Measurements from ENCODE around the gene MYB.

The MYB gene

DNA sequence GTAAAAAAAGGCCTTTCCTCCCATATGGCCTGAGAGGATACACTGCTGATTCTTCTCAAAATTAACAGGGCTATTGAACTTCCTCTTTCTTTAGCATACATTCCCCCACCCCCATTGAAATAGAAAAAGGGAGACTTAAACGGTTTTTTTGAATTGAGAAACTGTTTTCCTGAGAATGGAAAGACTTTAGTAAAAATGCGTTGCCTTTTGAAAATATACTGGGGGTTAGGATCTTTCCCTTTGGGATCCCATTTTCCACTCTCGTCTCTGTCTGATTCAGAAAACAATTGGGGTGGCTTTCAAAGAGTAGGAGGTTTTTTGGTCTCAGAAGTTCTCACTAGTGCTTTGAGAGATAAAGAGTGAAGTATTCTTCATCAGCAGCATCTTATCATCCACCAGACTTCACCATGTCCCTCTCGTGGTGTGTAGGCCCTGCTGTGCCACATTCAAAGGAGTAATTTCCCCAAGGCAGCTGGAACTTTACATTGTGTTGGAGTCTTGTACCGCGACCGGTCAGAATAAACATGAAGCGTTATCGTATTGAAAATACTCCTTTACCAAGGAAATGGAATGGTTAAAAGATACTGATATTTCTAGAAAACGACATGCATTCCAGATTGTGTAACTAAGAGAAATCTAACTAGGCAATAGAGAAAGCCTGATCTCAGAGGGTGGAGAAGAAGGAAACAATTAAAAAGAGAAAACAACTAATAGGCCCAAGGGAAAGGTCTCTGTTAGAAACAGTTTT, 10.6 kb downstream of the MYB start:
- no peak for DNase-seq

GRCh38 chr6:135192256-135193174, 11.4 kb downstream of the MYB start:
- no peak for DNase-seq

DNA sequence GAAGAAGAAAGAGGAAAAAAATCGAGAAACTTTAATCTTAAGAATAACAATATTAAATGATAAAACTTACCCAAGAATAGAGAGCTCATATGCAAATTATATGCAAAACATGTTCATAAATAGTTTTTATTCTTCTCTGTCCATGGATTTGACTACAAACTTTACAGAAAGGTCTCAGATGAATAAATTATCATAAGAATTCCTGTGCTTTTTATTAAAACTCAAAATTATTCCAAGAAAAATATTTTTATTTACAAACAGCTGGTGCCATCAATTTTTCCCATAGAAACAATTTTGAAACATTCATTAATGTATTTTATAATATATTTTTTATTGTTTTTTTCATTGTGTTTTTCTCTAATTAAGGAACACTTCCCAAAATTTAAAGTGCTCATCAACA, 12.1 kb downstream of the MYB start:
- no peak for DNase-seq

DNA sequence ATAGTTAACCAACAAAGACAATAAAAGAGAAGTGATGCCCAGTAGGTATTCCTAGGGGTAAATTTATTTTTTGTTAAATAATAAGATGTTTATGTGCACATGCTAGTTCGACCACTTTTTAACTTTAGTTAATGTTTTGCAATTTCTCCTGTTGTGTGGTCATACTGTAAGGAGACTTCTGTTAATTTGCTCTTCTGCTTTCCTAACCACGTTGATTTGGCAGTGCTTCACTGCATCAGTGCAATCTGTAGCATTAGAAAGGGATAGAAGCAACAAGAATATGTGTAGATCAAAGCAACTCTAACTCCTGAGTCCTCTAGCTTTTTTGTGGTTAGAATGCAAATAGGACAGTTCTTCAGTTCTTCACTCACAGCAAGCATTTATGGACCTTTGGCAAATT, 13.9 kb downstream of the MYB start:
- DNase-seq, result no peak

- no peak for DNase-seq
Observed at GRCh38 chr6:135195522-135195921, 14.4 kb downstream of the MYB start.

DNA sequence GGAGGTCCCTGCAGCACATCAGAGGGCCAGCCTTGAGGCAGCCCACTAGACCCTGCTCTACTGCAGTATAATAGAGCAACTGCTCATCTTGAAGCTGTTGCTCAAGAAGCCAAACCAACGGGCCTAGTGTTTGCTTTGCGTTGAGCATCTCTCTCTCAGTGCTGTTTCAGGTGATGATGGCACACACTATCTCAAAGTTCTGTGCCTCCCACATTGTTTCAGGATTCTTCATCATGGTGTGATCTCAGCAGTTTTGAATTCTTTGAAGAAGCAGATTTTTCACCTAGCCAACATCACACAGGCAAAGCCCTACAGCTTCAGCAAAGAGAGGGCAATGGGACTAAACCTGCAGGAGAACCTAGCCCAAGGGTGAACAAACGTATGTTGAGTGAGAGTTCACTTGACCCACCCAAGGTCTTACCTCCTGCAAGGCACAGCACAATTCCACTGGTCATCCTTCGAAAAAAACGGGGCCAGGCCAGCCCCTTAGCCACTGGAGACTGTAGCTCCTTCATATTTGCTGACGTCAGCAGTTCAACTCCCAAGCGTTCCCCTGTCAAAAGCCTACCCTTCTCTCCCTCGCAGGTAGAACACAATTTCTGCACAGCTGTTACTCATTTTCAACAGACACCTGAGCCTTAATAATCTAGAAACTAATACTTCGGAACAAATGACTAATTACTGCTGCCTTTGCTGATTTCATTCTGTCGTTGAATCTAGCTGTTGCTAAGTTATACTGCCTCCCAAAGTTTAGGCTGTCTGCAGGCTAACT, 15.8 kb downstream of the MYB start:
- DNase-seq, result no peak

GRCh38 chr6:135202836-135203235, 21.7 kb downstream of the MYB start:
- DNase-seq, result no peak

DNA sequence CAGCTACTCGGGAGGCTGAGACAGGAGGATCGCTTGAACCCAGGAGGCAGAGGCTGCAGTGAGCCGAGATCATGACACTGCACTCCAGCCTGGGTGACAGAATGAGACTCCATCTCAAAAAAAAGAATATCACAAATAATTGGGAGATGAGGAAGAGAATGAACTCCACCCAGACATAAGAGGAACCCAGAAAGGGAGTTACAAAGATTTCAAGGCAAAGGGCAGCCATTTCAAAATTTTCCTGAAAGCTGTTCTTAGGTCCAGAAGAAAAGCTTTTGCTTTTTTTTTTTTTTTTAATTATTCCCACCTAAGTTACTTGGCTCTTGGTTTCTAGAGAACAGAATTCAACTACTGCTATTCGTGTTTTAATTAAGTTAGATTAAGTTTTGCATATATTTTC, 23.8 kb downstream of the MYB start:
- no peak for DNase-seq

GRCh38 chr6:135209803-135210202, 28.7 kb downstream of the MYB start:
- no peak for DNase-seq

DNA sequence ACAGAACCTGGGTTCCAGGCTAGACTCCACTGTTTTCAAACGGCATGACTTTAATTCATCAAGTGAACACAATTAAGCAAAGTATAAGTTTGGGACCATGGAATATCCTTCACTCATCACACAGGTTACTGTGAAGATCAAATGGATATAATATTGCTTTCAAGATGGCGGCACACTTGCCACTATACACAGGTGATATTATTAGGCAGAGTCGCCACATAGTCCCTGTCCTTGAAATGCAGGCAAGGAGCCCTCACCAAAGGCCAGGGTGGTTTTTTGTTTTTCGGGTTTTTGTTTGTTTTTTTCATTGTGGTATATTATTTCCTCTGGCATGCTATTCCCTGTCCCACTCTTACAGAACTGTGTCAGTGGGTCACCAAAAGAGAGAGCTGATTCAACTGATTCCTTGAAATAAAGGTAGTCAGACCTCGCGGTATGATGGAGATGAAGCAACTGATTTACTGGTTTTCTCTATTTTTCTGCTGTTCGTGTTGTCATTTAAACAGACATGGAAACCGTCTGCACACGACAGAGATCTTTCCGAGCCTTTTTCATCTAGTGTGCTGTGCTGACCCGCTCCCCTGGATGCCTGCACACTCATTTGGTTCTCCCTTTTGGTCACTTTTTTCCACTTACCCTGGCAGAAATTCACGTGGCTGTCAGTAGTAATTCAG, 29.7 kb downstream of the MYB start:
- no peak for DNase-seq

DNA sequence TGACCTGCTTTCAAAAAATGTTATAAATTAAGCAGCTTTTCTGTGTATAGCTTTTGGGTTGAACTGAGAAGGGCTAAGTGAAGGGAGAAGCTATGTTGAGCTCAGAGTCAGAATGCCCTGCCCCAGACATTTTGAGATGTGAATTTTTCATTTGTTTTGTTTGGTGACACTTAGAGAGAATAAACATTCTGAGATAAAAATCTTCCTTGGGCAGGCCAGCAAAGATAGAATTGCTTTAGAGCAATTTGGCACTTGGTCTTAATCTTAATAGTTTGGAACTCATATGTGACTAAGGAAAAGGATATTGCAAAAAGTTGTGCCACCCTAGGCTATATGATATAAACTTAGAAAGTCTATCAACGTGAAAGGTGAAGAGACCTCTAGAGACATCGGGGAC, 30.2 kb downstream of the MYB start:
- no peak for DNase-seq

DNA sequence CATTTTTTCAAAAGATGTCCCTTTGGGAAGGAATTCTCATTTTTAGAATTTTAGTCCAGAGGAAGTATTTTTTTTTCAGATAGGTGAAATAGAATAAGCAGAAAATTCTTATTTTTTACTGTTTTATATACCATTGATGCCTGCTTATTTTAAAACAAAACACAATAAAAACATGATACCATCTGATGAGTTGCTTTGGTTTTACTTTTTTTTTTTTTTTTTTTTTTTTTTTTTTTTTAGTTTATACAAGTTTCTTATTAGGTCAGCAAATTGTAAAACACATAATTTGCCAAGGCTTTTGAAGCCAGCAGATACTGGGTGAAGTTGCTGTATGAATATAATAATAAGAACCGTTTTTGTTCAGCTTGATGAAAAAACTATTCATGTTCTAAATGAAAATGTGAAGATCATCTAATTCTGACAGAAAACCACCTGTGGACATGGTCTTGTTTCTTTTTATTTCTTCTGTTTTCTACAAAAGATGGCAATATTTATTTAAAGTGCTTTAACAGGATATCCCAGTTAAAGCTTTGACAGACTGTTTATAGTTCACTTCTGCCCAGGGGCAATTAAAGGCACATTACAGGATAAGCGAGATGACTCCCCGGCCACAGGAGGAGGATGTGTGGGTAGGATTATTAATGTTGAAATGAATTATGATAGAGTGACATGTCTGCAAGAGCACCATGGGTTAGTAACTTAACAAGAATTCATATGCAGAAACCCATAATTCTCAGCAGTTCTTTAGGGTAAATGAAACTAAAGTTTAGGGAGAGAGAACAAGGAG, 31.1 kb downstream of the MYB start:
- no peak for DNase-seq

DNA sequence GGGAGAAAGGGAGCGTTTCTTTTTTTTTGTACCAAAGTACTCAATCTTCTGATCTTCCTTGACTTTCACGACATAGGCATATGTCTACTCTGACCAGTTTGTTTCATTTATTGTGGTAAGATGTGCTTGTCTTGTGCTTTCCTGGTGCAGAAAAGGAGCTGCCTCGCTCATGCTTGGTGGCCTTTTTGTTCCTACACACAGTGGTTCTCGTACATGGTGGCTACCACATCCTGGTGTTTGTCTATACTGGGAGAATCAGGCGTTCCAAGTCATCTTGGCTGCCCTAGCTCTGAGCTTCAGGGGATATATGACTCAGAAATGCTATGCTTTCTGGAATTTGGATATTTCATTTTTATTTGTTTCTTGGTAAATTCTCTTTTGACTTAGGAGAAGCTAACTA, 31.8 kb downstream of the MYB start:
- no peak for DNase-seq

DNA sequence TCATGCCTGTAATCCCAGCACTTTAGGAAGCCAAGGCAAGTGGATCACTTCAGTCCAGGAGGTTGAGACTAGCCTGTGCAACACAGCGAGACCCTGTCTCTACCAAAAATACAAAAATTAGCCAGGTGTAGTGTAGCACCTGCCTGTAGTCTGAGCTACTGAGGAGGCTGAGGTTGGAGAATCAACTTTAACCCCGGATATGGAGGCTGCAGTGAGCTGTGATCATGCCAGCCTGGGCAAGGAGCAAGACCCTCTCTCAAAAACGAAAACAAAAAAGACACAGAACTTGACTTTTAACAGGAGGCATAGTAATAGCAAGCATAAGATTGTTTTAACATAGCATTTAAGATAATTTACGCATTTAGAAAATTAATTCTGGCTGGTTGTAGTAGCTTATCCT, 32.5 kb downstream of the MYB start:
- DNase-seq, result no peak

DNA sequence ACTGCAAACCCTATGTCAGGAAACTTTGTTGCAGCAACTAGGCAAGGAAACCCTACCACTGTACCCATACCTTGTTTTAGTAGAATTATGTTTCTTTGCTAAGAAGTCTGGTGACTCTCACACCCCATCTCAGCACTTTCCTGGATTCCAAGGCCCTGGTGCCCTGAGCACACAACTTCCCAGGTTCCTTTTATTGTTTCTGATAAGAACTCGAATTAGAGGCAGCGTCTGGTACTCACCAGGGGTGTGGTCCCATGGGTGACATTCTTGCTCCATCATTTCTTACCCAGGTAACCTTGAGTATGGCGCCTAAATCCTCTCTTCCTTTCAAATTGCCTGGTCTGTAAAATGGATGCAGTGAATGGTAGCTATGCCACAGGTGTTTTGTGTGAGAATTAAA, 34.1 kb downstream of the MYB start:
- no peak for DNase-seq

GRCh38 chr6:135215563-135215962, 34.5 kb downstream of the MYB start:
- DNase-seq, result no peak

GRCh38 chr6:135217663-135218062, 36.6 kb downstream of the MYB start:
- no peak for DNase-seq

- DNase-seq, result no peak
Observed at GRCh38 chr6:135219346-135219745, 38.2 kb downstream of the MYB start.

DNA sequence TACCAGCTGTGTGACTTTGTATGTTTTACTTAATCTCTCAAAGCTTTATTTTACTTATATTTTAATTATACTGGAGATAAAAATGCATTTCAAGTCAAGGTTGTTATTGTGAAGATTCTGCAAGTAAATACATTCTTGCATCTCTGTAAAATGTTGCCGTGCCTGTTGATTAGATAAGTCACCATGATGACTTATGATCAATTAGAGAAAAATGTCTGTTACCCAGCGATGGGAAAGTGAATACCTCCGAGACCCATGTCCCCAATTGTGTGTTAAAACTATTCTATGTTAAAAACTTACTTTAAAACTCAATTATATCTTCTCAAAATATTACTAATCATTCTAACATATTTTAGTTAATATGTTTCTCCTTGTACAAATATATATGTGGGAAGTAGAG, 39.9 kb downstream of the MYB start:
- DNase-seq, result no peak

GRCh38 chr6:135221505-135221904, 40.4 kb downstream of the MYB start:
- no peak for DNase-seq

GRCh38 chr6:135222623-135223022, 41.5 kb downstream of the MYB start:
- no peak for DNase-seq

DNA sequence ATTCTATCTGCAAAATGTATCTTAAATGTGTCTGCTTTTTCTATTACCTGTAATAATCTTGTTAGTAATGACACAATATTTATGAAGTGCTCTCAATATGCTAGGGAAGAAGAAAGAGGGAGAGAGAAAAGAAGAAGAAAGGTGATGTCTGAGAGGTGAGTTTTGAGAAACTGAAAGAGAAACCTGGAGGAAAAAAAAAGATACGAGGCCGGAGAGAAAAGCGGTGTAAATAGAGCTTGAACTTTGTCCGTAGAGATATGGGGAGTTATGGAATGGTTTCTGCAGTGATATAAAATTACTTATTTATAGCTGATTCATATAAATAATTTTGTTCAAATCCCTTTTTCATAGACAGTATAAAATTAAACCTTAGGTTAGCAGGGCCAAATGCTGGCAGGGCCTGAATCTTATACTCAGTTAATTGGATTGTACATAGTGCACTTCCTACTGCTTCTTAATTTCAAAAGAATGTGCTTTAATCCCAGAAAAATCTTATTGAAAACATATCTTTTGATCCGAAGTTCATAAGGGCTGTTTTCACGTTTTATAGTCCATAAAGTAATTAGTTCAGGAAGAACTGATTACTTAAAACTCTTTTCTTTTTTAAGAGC, 43.0 kb downstream of the MYB start:
- DNase-seq, result no peak

All from activated CD4-positive, CD25-positive, alpha-beta regulatory T cell treated with anti-CD3 and anti-CD28 coated beads, Interleukin-2, amount 50 U/mL, for 72 hours (primary cell).